Transverse colon (tissue), 4 donors: ENCODE data around the gene MPDU1. TPM values are rescaled to one million over a fixed set of nuclear protein-coding genes. Genes with fewer than 3 reads are reported as not detected.

Experiments
- DNase-seq: peaks from one replicate; pipeline ENCODE4 v3.0.0-alpha.2; 2019
- H3K27ac ChIP-seq, 4 donors: fragments of 200-600 bp; sonication (generic); 2 replicates each; pipeline ENCODE4 v1.5.1; 2016 to 2018; ENCODE audit warnings: inconsistent platforms in 4 of 4
- H3K27me3 ChIP-seq: fragments of 200-600 bp; sonication (generic); 2 replicates; pipeline ENCODE4 v1.5.1; 2017; ENCODE audit warnings: inconsistent platforms
- H3K36me3 ChIP-seq, 4 donors: fragments of 200-600 bp; sonication (generic); 2 replicates each; pipeline ENCODE4 v1.5.1; 2017 to 2019; ENCODE audit warnings: inconsistent platforms in 4 of 4
- H3K4me1 ChIP-seq, 4 donors: fragments of 200-600 bp; sonication (generic); 2 replicates each; pipeline ENCODE4 v1.5.1; 2017 to 2020; ENCODE audit warnings: inconsistent platforms in 4 of 4
- H3K4me3 ChIP-seq, 4 donors: fragments of 200-600 bp; sonication (generic); 1 replicate in 1 of 4; 2 replicates in 3 of 4; pipeline versions ENCODE4 v1.5.1 to v1.6.1; 2017 to 2019; ENCODE audit warnings: inconsistent platforms in 4 of 4
- H3K9me3 ChIP-seq, 2 donors: fragments of 200-600 bp; sonication (generic); 2 replicates each; pipeline ENCODE4 v1.5.1; 2017 to 2019; ENCODE audit warnings: inconsistent platforms in 2 of 2
- CTCF ChIP-seq, 5 experiments: fragments of 200-600 bp in 3 of 5; fragments of 450-650 bp in 2 of 5; sonication (generic) in 3 of 5; IDR thresholded peaks; 1 replicate in 2 of 5; 2 replicates in 3 of 5; pipeline ENCODE4 v1.5.1; 2016 to 2017; ENCODE audit warnings: antibody characterized with exemption in 5 of 5, inconsistent platforms in 3 of 5, mild to moderate bottlenecking in 2 of 5, moderate library complexity in 1 of 5
- EP300 ChIP-seq: sonication (generic); formaldehyde crosslinking; IDR thresholded peaks from one replicate; pipeline ENCODE4 v1.6.1; 2017; ENCODE audit warnings: antibody characterized with exemption, low read depth
- POLR2A ChIP-seq: fragments of 450-650 bp; IDR thresholded peaks from one replicate; pipeline ENCODE4 v1.6.1; 2016; ENCODE audit warnings: antibody characterized with exemption, mild to moderate bottlenecking, moderate library complexity
- POLR2AphosphoS5 ChIP-seq, 3 donors: sonication (generic); formaldehyde crosslinking; IDR thresholded peaks; one replicate each; pipeline ENCODE4 v1.6.1; 2016; ENCODE audit warnings: antibody characterized with exemption in 3 of 3
- WGBS, 2 donors: methylation state at CpG; one replicate each; pipeline ENCODE4 v1.1.5; 2018; ENCODE audit warnings: low coverage in 1 of 2; 5-methylcytosine and 5-hydroxymethylcytosine counted together
- in situ Hi-C, 4 donors: fragments of 200-750 bp; cut with MboI; loops; one replicate each; pipeline versions ENCODE4 v1.15.0 to v1.15.1; 2017; ENCODE audit warnings: low sequenced_read_pairs in 3 of 4, low pct_ligation_motif_present in 1 of 4, low pct_unique_long_range_greater_than_20kb in 1 of 4
- intact Hi-C: fragments of 100-400 bp; cut with DNase I; formaldehyde crosslinking; loops from one replicate; pipeline ENCODE4 v1.15.1; 2023; ENCODE audit warnings: low total_unique reads
- total RNA-seq, 4 donors: library from RNA; depleted of rRNA; stranded (reverse); fragments of >200 nt; gene quantifications; one replicate each; pipeline ENCODE4 v1.1.0, GENCODE V29; 2016

The MPDU1 gene
- total RNA-seq, 4 donors from 2014 or later = 97.9 to 312 (median 157) TPM

- Histone ChIP-seq H3K27ac (peak within 1 kb of the TSS; percentile 91 to 96 (median 93)), H3K4me1 (peaks cover 12 to 16% (median 15%) of the 10 kb centered on the region in 4 donors), H3K36me3 (no peaks in the 10 kb centered on the region), H3K27me3 (no peaks in the 10 kb centered on the region), H3K4me3 (peak within 1 kb of the TSS; percentile 70 to 88 (median 82)), H3K9me3 (no peaks in the 10 kb centered on the region)
- WGBS, 2 donors = 0% methylated on average over 41 of the region's 54 CpGs; no CpG with 5 or more reads in 1 of the 2 donors
- TF ChIP-seq EP300 (no peak), POLR2A (peak; percentile 86), CTCF (IDR thresholded peaks at IDR 0.05) (no peak), POLR2AphosphoS5 (IDR thresholded peaks at IDR 0.05) (peak; percentile 75 to 90 (median 86))
- in situ Hi-C loops (no loop called here), intact Hi-C loops (no loop called here)
- peak; percentile 95 for DNase-seq
These were observed 43.8 kb downstream of the MPDU1 start, which contains the start of gene SAT2 for GRCh38 chr17:7627250-7628121. SAT2 (minus strand) TSS chr17:7627821; CDS start chr17:7627635, 186 bp downstream.

DNA sequence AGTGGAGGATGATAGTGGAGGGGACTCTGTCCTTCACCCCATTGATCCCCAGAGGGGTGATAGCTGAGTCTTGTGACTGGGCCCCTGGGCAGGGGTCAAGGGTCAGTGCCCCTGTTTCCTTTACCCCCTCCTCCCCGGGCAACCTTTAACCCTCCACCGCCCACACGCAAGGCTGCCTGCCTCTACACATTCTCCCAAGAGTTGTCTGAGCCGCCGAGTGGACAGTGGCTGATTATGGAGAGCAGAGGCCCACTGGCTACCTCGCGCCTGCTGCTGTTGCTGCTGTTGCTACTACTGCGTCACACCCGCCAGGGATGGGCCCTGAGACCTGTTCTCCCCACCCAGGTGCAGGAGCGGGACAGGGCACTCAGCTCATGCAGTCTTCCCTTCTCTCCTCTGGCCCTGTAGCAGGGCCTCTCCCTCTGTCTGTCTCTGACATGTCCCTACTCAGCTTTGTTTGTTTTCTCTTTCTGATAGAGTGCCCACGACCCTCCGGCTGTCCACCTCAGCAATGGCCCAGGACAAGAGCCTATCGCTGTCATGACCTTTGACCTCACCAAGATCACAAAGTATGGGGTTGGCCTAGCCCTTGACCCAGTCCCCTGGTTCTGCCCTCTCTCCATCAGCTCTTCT lies 46.4 kb downstream of the MPDU1 start, which contains the start of gene SHBG:
SHBG (plus strand) TSS at position 197 of the 633 bp plus-strand sequence; CDS start at position 235, 38 bp downstream.
- no peaks in the 10 kb centered on the region for H3K9me3 ChIP-seq
- H3K4me3 ChIP-seq = no peak within 1 kb of the TSS
- H3K27ac ChIP-seq = no peak within 1 kb of the TSS
- TF ChIP-seq POLR2AphosphoS5 (IDR thresholded peaks at IDR 0.05) (no peak), EP300 (no peak)
- H3K4me1 ChIP-seq = peaks cover 12 to 16% (median 15%) of the 10 kb centered on the region in 4 donors
- DNase-seq = no peak
- in situ Hi-C loops (loop anchor here in 2 of 4 donors (5.0 to 10.0 kb wide), 2 partner anchors 55 to 57 kb away; partner anchors contain the start of genes TP53 (in 2 of the 2) and WRAP53 (in 2 of the 2)), intact Hi-C loops (loop anchor here (5.0 kb wide), 1 partner anchor 57 kb away; the partner anchor contains the start of genes TP53 and WRAP53)
- WGBS, 2 donors = 78 to 85% methylated on average over 3 to 13 of the region's 13 CpGs
- H3K36me3 ChIP-seq = no peaks in the 10 kb centered on the region
- H3K27me3 ChIP-seq = no peaks in the 10 kb centered on the region

GRCh38 chr17:7631398-7632380 lies 48.0 kb downstream of the MPDU1 start:
- H3K27ac ChIP-seq = no peak overlapping the region
- no peak for DNase-seq
- intact Hi-C loops = loop anchor here (5.0 kb wide), 1 partner anchor 56 kb away; the partner anchor contains the start of genes TP53 and WRAP53
- H3K36me3 ChIP-seq = no peaks in the 10 kb centered on the region
- no peaks in the 10 kb centered on the region for H3K9me3 ChIP-seq
- peaks cover 8 to 10% (median 9%) of the 10 kb centered on the region in 4 donors for H3K4me1 ChIP-seq
- 89 to 100% methylated on average over 2 to 11 of the region's 11 CpGs for WGBS, 2 donors
- in situ Hi-C loops = loop anchor here in 2 of 4 donors (5.0 to 10.0 kb wide), 2 partner anchors 53 to 56 kb away; partner anchors contain the start of genes TP53 (in 2 of the 2) and WRAP53 (in 2 of the 2)
- H3K4me3 ChIP-seq = no peak overlapping the region
- no peaks in the 10 kb centered on the region for H3K27me3 ChIP-seq
- TF ChIP-seq EP300 (no peak), POLR2A (no peak), CTCF (IDR thresholded peaks at IDR 0.05) (no peak), POLR2AphosphoS5 (IDR thresholded peaks at IDR 0.05) (no peak)

GRCh38 chr17:7632492-7632894 lies 48.8 kb downstream of the MPDU1 start:
- intact Hi-C loops (loop anchor here (5.0 kb wide), 1 partner anchor 55 kb away; the partner anchor contains the start of genes TP53 and WRAP53), in situ Hi-C loops (loop anchor here in 2 of 4 donors (5.0 to 10.0 kb wide), 2 partner anchors 52 to 55 kb away; partner anchors contain the start of genes TP53 (in 2 of the 2) and WRAP53 (in 2 of the 2))
- peak; percentile 40 for DNase-seq
- Histone ChIP-seq H3K4me1 (peaks cover 5 to 6% (median 5%) of the 10 kb centered on the region in 4 donors), H3K27me3 (no peaks in the 10 kb centered on the region), H3K9me3 (no peaks in the 10 kb centered on the region), H3K36me3 (no peaks in the 10 kb centered on the region), H3K4me3 (no peak overlapping the region), H3K27ac (no peak overlapping the region)
- TF ChIP-seq POLR2A (no peak), CTCF (IDR thresholded peaks at IDR 0.05) (peak; percentile 37 to 65 (median 50))
- 21 to 27% methylated on average over 5 to 6 of the region's 6 CpGs for WGBS, 2 donors
